HG03064 (cell line): ENCODE data around the gene TCF7L2.

Experiments
- ATAC-seq: cut with Tn5 transposase; IDR thresholded peaks from one replicate; pipeline ENCODE4 v1.9.1; 2021; ENCODE audit warnings: low read depth; ENCODE audit not compliant: unreplicated experiment

TCF7L2 gene

DNA sequence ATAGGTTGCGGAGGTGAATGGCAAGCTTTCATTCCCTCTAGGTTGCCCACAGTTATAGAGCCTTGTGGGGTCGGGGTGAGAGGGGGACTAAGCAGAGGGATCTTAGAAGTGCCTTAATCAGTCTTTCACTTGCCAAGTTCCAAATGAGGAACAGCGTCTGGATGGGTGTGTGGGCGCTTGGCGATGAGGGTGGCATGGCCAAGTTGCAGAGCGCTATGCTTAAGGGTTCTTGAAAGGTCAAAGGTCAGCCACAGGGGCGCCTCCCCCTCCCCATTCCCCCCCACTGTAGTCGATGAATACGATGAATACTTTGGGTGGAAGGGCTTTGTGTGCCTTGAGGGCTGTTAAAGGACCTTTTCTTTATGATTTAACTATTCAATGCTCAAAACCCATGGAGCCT, 185.0 kb downstream of the TCF7L2 start:
- no peak for ATAC-seq

DNA sequence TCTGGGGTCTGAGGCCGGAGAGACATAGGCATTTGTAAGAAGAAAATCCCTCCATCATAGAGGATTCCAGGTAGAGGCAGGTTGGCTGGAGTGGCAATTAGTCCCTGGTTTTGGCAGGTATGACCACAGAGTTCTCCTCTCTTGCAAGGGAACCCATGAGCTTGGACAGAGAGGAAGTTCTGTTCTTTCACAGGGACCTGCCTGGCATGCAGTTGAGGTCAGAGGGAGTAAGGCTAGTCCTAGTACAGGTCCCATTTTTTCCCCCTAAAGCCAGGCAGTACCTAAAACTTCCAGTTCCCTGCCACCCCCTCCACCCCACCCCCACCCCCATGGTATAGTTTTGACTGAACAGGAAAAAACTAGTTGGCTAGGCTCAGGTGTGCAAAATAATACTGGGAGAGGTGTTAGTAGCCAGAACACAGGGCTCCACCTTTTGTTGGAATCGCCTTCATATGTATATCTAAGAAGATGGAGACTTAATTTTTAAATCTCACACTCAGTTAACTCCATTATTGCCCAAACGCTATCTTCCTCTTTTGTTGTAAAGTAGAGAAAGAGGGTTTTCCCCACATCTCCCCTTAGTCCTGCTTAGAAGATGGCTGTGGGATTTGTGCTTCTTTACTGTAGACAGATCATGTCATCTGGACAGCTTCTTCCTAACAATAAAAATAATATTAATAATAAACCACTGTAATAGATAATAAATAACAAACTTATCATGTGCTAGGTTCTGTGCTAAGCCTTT, 188.1 kb downstream of the TCF7L2 start:
- no peak for ATAC-seq

DNA sequence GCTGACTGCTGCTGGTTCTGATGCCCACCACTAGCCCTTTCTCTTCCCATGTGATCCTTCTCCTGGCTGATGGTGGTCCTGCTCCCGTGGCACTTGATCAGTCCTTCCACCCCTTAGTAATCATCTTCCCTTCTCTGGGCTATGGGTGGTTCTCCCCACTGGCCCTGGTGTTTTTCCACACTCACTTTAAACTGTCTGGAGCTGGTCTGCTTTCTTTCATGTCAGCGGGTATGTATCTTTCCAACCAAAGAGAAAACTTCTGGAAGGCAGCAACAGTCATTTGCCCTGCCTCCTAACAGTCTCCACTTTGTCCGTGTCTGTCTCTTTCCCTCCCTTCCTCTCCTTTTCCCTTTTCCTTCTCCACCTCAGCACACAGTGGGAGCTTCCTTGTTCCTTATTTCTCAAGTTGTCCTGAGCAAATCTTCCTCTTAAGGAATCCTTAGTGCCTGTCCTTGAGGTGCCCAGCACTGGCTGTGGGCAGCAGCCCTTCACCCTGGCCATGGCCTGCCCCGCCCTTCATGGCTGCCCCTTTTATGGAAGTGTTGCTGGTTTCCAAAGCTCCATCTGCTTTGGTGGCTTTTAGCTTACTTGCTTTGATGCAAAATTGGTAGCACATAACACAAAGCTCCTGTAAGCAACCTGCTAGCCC, 189.0 kb downstream of the TCF7L2 start:
- ATAC-seq: no peak

DNA sequence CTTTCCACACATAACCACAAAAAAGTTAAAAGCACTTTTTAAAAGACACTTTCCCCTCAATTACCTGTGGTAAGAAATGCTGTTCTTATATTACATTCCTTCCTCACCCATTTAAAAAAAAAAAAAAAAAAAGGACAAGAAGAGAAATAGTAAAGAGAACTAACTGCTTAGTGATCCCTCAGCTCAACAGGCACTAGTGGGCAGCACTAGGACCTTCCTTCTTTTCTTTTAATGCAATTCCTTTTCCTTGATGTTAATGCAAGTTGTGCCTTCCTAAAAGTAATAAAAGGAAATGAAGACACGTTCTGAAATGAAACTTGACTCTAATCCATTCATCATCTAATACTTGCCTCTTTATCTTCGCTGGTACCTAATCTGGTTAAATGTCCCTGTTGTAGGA, 189.7 kb downstream of the TCF7L2 start:
- no peak for ATAC-seq

DNA sequence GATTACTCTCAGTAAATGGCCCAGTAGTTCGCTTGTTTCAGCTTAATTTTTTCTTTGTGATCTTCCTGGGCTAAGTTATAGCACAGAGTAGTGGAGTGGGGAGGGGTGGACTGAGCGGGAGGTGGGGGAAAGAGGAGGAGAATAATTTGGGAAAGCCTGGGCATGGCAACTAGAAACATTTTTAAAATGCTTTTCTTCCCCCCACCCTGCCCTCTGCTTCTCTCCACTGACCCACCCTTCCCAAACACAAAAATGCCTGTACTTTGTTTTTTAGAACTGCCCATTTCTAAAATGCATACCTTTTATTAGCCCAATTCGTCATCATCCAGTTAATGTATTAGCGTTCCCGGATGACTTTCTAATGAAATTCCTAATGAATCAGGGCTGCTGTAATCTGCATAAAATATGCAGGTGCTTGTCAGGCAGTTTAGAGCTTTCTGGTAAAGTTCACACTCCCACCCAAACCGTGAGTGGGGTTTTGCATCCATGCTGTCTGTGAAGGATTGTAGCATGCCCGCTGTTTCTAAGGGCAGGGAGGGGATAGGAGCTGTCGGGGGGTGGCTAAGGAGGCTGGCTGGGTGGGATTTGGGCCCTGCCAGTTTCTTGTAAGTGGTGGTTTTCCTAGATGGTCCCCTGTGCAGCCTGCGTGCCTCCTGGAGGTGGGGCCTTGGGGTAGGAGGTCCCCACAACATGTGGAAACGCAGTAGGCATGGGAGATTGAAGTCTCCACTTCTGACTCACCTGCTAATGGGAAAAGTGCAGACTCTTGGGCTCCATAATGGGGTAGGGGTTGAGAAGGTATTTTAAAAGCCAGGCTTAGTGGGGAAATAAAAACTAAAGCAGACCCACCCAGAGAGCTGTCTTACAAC, 190.3 kb downstream of the TCF7L2 start:
- no peak for ATAC-seq

DNA sequence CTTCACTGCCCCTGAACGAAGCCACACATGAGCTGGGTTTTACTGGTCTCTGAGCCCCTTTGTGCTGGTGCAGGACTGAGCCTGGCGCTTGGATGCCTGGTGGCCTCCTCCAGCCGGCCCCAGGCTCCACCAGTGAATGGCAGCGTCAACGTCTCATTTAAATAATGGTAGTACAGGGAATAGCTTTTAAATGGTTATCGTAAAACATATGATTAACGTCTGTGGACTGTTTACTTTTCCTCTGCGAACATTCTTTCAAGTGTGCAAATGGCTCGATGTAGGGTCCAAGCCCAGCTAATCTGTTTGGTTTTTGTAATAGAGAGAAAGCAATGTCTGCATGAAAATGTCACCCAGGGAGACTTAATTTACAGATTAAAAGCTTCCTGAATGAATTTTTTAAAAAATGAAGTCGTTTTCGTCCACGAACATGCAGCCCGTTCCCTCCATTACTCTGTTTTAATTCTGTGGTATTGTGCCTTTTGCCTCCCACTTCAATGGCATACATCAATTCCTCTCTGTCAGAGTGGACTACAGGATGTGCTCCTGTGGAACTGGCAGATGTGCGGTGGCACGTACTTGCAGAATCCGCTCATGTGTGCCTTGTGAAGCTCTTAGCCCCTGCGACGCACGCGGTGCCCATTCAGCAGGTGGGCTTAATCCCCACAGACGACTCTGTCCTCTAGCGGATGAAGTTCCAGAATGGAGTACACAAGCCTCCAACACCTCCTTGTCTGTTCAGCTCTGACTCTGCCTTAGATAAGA, 192.7 kb downstream of the TCF7L2 start:
- ATAC-seq: no peak

DNA sequence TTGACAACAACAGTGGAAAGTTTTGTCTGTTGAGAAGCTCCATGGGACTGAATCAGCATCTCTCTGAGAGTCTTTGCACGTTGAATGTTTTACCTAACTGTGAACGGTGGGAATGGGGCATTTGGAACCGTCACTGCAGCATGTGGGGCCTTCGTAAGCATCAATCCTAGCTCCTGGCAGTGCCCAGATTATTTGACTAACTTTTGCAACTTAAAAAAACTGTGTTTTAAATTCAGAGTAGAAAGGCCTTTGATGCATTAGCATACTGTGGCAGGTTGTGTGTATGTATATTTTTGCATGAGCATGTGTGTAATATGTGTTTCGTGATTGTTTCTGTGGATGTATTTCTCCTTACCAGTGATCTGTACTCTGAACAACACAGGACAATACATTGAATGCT, 194.5 kb downstream of the TCF7L2 start:
- no peak for ATAC-seq

DNA sequence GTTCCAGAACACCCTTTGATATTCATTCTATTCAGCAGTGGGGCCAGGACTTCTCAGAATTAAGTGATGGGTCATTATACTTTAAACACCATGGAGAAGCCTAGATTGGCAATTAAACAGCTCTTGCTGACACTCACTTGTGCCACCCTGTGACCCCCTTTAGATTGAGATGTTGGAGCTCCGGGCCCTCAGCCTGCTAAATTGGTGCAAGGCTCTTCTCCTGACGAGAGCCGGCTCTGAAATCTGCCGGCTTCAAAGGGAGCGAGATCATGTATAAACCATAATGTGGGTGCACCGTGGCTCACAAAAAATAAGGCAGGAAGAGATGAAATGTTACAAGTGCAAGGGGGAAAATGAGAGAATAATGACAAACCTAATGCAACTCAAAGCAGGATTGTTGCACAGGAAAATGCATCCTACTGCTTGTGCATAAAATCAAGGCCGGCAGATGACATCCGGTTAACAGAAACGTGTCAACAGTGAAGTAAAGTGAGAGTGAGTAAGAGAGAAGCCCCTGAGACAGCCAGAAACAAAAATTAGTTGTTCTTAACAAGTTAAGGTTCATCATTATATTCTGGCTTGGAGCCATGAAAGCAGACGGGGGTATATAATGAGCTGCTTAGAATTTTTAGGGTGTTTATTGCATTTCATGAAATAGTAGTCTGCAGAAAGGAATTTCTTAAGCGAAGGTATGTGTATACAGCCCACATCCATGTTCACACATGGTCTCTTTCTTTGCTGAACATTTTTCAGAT, 198.2 kb downstream of the TCF7L2 start:
- no peak for ATAC-seq

DNA sequence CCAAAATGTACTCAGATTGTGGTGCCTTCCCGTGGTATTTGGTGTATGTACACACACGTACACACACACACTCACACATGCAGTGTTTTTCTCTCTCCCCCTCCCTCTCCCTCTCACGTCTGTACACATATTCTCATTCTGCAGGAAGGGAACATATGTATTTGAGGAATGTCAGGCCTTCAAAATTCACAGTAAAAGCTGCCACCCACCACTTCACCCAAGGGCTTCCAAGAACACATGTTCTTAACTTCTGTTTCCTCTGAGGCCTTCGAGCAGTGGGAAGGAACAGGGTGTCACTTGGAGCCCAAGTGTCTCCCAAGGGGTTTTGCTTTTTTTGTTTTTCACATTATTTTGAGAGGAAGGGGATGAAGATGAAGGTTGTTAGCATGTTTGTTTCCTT, 198.9 kb downstream of the TCF7L2 start:
- ATAC-seq: no peak

DNA sequence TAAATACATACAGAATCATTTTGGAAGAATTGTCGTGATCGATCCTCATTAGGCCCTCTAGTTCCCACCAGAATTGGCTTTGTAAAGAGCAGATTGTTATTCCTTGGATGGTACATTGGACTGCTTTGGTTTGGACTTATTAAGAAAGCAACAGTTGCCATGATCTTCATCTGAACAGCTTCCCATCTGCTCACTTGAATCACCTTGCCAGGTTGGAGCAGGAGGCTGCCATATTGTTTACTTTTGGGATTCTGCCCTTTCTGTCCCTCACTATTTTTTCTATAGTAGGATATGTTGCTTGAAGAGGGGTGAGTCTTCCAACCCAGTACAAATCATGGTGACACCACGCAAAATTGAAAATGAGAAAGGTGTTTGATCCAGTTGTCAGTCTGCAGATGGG, 199.6 kb downstream of the TCF7L2 start:
- ATAC-seq: no peak

DNA sequence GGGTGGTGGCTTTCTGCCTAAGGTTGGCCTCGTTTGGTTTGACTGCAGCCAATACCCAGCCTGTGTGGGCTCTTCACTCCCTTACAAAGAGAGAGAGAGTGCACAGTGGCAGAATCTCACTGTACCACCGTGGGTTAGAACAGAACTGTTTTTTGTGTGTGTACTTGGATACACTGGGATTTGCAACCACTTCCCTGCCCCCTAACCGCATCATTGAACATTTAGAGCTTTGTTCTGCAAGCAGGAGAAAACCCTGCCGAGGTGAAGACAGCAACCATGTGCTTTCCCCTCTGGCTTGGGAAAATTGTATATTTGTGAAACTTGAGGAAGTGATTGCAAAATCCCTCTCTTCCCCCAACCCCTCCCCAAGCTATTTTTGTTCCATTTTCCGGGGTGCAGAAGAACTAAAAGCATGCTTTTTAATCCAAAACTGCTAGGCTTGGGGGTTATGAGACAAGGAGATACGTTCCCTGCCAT, 201.2 kb downstream of the TCF7L2 start:
- no peak for ATAC-seq

DNA sequence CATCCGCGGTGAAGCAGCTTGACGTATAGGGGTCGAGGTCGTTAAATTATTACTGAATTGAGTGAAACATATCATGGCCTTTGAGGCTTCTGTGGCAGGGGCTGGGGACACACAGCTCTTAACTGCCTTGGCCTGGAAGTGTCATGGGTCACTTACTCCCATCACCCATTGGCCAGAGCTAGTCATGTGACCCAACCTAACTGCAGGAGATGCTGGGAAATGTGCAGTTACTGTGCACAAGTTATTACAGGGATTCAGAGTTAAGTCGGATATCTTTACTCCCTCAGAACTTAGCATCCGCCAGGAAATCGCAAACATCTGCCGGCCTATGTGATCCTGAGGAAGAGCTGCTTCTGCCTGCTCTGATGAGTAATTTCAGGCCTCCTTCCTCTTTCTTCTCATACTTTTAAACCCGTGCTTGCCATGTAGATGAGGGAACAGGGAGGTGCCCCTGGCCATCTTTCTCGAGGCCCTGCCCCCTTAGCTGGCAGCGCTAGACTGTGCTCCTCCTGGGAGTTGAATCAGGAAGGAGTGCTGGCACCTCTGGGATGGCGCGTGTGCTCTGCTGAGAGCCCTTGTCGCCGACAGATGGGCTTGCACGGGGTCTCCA, 203.6 kb downstream of the TCF7L2 start:
- ATAC-seq: no peak

DNA sequence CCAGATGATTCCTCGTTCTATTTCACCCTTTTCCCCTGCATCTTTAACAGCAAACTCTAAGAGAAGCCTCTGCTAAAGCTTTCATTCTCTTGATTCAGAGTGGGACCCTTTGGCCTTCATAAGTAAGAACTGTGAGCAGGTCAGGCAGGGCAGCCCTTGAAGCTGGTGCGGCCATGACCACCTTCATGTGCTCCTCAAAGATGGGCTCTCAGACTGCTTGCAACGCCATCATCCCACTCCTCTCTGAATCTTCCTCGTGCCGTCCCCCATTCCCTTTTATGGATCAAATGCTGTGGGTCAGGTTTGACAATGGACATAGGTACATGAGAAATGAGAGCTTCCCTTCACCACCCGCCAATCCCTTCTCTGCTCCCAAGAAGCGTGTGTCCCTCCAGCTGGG, 207.4 kb downstream of the TCF7L2 start:
- ATAC-seq: no peak

DNA sequence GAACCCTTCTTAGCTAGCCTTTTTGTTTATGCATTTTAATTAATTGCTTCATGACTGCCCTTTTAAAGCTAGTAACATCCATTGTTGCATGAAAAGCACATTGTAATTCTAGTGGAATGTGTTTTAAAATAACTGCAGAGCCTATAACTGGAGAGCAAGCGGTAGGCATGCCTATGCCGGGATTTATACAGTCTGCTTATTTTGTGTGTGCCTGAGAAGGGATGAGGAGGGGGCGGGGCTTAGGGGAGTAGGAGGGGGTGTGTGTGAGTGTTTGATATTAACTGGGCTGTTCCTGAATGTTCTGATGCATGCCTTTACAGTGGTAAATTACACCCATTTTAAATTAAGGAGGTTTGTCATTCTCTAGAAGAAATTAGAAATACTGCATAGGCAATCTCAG, 208.1 kb downstream of the TCF7L2 start:
- no peak for ATAC-seq

DNA sequence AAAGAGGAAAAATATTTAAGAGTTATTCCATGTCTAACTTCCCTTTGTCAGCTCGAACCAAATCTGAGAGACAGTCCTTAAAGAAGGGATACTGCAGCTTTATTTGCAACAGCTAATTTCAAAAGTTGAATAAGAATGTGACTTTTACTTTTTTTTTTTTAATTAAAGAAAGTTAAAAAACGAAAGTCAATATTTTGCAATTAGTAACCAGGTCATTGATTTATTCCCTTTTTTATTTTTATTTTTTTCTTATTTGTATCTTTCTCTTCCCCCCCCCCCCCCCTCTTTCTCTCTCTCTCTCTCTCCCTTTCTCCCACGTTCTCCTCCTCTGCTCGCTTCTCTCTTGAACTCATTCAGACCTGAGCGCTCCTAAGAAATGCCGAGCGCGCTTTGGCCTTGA, 209.5 kb downstream of the TCF7L2 start:
- no peak for ATAC-seq

DNA sequence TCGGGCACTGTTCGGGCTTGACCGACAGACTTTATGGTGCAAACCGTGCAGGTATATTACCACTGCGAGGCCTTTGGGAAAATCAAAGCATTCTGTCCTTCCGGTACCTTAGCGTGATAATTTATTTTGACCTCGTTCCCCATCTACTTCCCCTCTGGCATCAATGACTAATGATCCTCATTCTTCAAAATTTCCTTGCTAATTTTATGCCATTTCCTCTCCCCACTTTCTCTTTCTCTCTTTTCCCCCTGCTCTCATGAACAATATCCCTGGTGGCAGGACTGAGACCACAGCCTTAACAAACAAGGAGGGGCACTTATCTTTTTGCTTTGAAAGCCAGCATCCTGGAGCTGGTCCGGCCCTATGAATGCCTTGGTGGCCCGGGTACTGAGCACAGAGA, 210.6 kb downstream of the TCF7L2 start:
- ATAC-seq: no peak

DNA sequence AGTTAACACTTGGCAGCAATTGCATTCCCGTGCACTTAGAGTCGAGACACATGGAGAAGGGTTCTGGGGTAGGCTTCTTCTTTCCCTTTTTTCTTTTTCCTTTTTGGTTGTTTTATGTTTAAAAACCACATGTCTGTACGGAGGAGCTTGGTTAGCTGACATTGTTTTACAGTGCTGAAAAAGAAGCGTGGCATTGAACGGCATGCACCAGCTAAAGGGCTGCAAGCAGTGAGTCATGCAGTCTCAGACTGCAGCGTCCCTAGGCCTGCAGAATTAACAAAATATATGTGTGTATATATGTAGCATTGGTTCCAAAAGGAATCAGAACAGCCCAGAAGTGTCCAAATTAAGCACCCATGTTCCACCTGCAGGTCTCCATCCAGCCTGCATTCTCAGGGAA, 211.0 kb downstream of the TCF7L2 start:
- ATAC-seq: no peak

DNA sequence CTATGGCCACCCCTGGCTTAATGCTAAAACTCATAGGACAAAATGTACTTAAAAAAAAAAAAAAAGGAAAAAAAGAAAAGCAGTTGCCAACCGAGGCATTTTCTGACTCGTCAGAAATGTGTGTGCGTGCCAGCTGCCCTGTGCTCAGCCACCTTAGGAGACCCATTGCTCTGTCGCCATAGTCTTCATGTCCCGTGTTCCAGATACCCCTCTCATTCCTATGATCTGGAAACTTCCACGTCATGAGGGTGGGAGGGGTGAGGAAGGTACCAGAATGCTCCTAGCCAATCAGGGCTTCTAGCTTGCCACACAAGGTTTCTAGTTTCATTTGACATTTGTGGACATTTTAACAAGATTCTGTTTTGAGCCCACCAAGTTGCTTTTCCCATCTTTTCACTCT, 212.9 kb downstream of the TCF7L2 start:
- ATAC-seq: no peak

DNA sequence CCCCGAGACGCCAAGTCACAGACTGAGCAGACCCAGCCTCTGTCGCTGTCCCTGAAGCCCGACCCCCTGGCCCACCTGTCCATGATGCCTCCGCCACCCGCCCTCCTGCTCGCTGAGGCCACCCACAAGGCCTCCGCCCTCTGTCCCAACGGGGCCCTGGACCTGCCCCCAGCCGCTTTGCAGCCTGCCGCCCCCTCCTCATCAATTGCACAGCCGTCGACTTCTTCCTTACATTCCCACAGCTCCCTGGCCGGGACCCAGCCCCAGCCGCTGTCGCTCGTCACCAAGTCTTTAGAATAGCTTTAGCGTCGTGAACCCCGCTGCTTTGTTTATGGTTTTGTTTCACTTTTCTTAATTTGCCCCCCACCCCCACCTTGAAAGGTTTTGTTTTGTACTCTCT, 215.6 kb downstream of the TCF7L2 start:
- ATAC-seq: no peak

DNA sequence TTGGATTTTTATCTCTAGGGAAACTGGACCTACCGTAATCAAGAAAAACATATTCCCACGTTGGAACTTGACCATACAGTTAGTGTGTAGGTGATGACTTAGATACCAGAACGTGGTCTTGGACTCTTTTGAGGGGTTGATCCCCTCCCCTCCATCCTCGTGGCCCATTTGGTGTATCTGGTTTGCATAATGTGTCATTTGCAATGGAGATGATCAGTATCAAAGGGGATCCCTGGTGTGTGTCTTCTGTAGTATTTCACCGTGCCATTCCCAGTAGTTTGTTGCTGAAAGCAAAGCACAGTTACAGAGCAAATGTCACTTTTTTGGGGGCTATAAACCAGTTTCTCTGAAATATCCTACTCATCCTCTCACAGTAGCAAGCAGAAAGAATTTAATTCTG, 217.7 kb downstream of the TCF7L2 start:
- no peak for ATAC-seq
